ENCODE measurements around the gene U2AF1L4. TPM values are rescaled to one million over a fixed set of nuclear protein-coding genes. Genes with fewer than 3 reads are reported as not detected.
A peak's percentile ranks its signal among the peaks of the same experiment; 100 is the strongest.

Gene U2AF1L4
- polyA plus RNA-seq, 1 donor from 2014 or later, result 57.0 TPM

- peak overlapping the region; percentile 84 for H3K4me2 ChIP-seq (ENCODE audit: low read length)
- H2AFZ ChIP-seq (ENCODE audit: low read depth, low read length), result peak overlapping the region; percentile 29
- no peaks in the 10 kb centered on the region for H3K36me3 ChIP-seq (ENCODE audit: insufficient read depth, low read length)
- H3K27ac ChIP-seq (ENCODE audit: low read length), result peak overlapping the region; percentile 72
- no peaks in the 10 kb centered on the region for H4K20me1 ChIP-seq (ENCODE audit: insufficient read depth)
- H3K27me3 ChIP-seq (ENCODE audit: insufficient read depth, low read depth, low read length), result no peaks in the 10 kb centered on the region
- peaks cover under 1% of the 10 kb centered on the region for H3K79me2 ChIP-seq (replicated peaks; ENCODE audit: insufficient read depth, low read length)
- H3K9me3 ChIP-seq (ENCODE audit: low read length), result no peaks in the 10 kb centered on the region
- no peaks in the 10 kb centered on the region for H3K9me2 ChIP-seq (ENCODE audit: insufficient read depth, low read length)
- H3K9ac ChIP-seq (ENCODE audit: low read length), result peak overlapping the region; percentile 67
- H3K4me3 ChIP-seq (ENCODE audit: low read length), result peak overlapping the region; percentile 69
- H3F3A ChIP-seq (ENCODE audit: insufficient read depth, low read length, poor library complexity, severe bottlenecking), result no peaks in the 10 kb centered on the region
- TF ChIP-seq REST (IDR thresholded peaks at IDR 0.05; ENCODE audit: borderline replicate concordance), result no peak
- peak; percentile 72 for TF ChIP-seq CTCF (IDR thresholded peaks at IDR 0.05; ENCODE audit: poor library complexity, severe bottlenecking)
- TF ChIP-seq EZH2 (IDR thresholded peaks at IDR 0.05; ENCODE audit: borderline replicate concordance, insufficient read depth, low read length, poor library complexity, severe bottlenecking), result no peak
- peak; percentile 32 for TF ChIP-seq RAD21 (conservative IDR thresholded peaks at IDR 0.05)
- TF ChIP-seq MXI1 (conservative IDR thresholded peaks at IDR 0.05; ENCODE audit: poor library complexity, severe bottlenecking), result peak; percentile 82
- TF ChIP-seq POLR2AphosphoS5 (IDR thresholded peaks at IDR 0.05), result peak; percentile 81
- peak; percentile 53 for TF ChIP-seq SMC3 (conservative IDR thresholded peaks at IDR 0.05; ENCODE audit: poor library complexity)
- peak; percentile 73 for TF ChIP-seq TAF1 (IDR thresholded peaks at IDR 0.05; ENCODE audit: low read depth)
- peak; percentile 15 for TF ChIP-seq EP300 (conservative IDR thresholded peaks at IDR 0.05; ENCODE audit: poor library complexity, severe bottlenecking)
Measured at GRCh38 chr19:35740423-35741202, 4.6 kb downstream of the U2AF1L4 start.

DNA sequence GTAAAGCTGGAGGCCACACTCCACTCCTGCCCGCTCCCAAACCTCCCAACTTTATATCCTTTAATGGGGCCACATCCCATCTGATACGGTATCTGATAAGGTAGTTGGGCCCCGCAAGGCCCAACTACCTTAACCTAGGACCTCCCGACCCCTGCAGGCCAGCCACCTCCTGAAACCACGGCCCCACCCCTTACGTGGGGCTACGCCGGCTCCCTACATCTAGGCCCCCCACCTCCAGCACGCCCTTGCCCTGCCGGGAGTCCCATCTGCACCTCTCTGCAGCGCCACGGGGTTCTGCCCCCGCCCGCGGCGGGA, 5.2 kb downstream of the U2AF1L4 start:
- TF ChIP-seq SMC3 (conservative IDR thresholded peaks at IDR 0.05; ENCODE audit: poor library complexity) (no peak), TAF1 (IDR thresholded peaks at IDR 0.05; ENCODE audit: low read depth) (no peak), POLR2AphosphoS5 (IDR thresholded peaks at IDR 0.05) (no peak), CTCF (IDR thresholded peaks at IDR 0.05; ENCODE audit: poor library complexity, severe bottlenecking) (no peak), RAD21 (conservative IDR thresholded peaks at IDR 0.05) (no peak), MXI1 (conservative IDR thresholded peaks at IDR 0.05; ENCODE audit: poor library complexity, severe bottlenecking) (no peak), REST (IDR thresholded peaks at IDR 0.05; ENCODE audit: borderline replicate concordance) (no peak), EP300 (conservative IDR thresholded peaks at IDR 0.05; ENCODE audit: poor library complexity, severe bottlenecking) (no peak), EZH2 (IDR thresholded peaks at IDR 0.05; ENCODE audit: borderline replicate concordance, insufficient read depth, low read length, poor library complexity, severe bottlenecking) (no peak)
- Histone ChIP-seq H3K79me2 (replicated peaks; ENCODE audit: insufficient read depth, low read length) (no peaks in the 10 kb centered on the region), H2AFZ (ENCODE audit: low read depth, low read length) (no peak overlapping the region), H3F3A (ENCODE audit: insufficient read depth, low read length, poor library complexity, severe bottlenecking) (no peaks in the 10 kb centered on the region), H4K20me1 (ENCODE audit: insufficient read depth) (no peaks in the 10 kb centered on the region), H3K9me3 (ENCODE audit: low read length) (no peaks in the 10 kb centered on the region), H3K4me3 (ENCODE audit: low read length) (peak overlapping the region; percentile 69), H3K4me2 (ENCODE audit: low read length) (peak overlapping the region; percentile 68), H3K27me3 (ENCODE audit: insufficient read depth, low read depth, low read length) (no peaks in the 10 kb centered on the region), H3K9ac (ENCODE audit: low read length) (peak overlapping the region; percentile 42), H3K36me3 (ENCODE audit: insufficient read depth, low read length) (no peaks in the 10 kb centered on the region), H3K9me2 (ENCODE audit: insufficient read depth, low read length) (no peaks in the 10 kb centered on the region), H3K27ac (ENCODE audit: low read length) (no peak overlapping the region)
